NCI-H82 treated with DMSO at 0.1 percent for 48 hours (cell line): ENCODE data around the gene ABI2.
A peak's percentile ranks its signal among the peaks of the same experiment; 100 is the strongest.
"Not testable (repeated sequence)": the region's sequence is repeated elsewhere in the genome, so short reads cannot be mapped to it uniquely, and the experiment has no call there.

ENCODE experiments used
- DNase-seq: peaks from one replicate; lab custom pipeline; 2025; ENCODE audit not compliant: unreplicated experiment; lab: John Stamatoyannopoulos, UW

ABI2 gene

GRCh38 chr2:203354966-203355365, 26.8 kb downstream of the ABI2 start:
- no peak for DNase-seq

- no peak for DNase-seq
These were observed 31.3 kb downstream of the ABI2 start for GRCh38 chr2:203359450-203359849.

- no peak for DNase-seq
These were observed 32.7 kb downstream of the ABI2 start for GRCh38 chr2:203360833-203361430.

- DNase-seq: no peak
These were observed 33.3 kb downstream of the ABI2 start for GRCh38 chr2:203361495-203361894.

GRCh38 chr2:203361922-203362321, 33.7 kb downstream of the ABI2 start:
- no peak for DNase-seq

GRCh38 chr2:203366639-203367466, 38.7 kb downstream of the ABI2 start:
- DNase-seq: no peak

GRCh38 chr2:203372706-203373105, 44.5 kb downstream of the ABI2 start:
- DNase-seq: not testable (repeated sequence)

- DNase-seq: no peak
These were observed 48.0 kb downstream of the ABI2 start for GRCh38 chr2:203376173-203376572.

GRCh38 chr2:203379156-203379555, 51.0 kb downstream of the ABI2 start:
- no peak for DNase-seq

DNA sequence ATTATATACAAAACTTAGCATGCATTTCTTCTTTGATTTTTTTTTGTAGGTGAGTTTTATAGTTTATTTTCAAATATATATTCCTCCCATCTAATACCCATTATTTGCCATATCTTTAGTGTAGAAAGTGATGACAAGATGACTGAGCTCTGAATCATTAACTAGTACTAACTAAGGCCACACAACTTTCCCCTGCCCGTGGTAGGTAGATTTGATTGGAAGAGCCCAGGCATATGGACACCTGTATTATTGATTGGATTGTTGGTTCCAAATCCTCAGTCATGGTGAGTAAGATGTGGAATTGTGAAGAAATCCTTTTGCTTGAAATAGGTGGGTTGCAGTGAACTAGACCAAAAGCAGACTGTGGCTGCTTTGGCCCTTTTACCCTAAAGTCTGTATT, 54.8 kb downstream of the ABI2 start:
- no peak for DNase-seq

DNA sequence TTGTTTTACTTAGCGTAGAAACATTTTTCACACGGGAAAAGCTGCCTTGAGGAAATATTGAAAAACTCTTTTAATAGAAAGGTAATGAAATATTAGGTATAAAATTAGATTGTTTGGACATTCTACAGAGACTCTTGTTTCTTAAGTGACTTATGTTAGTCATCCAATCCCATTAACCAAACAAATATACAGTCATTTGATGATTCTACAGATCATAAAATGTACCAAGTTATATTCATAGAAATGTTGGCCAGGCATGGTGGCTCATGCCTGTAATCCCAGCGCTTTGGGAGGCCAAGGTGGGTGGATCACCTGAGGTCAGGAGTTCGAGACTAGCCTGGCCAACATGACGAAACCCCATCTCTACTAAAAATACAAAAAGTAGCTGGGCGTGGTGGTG, 60.0 kb downstream of the ABI2 start:
- not testable (repeated sequence) for DNase-seq

GRCh38 chr2:203394519-203395227, 66.5 kb downstream of the ABI2 start:
- no peak for DNase-seq

DNA sequence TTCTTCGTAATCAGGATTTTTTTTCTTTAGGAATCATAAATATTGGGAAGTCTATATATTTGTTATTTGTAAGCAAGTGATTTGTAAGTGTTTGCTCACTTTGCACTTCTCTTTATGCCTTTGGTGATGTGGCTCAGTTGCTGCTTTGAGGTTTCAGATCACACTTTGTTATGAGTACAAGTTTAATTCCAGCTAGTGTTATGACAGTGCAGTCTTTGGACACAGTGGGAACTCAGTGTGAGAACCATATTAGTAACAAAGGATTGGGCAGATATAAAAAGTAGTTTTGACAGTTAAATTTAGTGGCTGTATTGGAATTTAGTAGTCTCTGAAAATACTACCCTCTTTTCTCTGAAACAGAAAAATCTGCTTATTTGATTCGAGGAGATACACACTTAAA, 67.7 kb downstream of the ABI2 start:
- DNase-seq: no peak

GRCh38 chr2:203396667-203397066, 68.5 kb downstream of the ABI2 start:
- DNase-seq: peak; percentile 26

DNA sequence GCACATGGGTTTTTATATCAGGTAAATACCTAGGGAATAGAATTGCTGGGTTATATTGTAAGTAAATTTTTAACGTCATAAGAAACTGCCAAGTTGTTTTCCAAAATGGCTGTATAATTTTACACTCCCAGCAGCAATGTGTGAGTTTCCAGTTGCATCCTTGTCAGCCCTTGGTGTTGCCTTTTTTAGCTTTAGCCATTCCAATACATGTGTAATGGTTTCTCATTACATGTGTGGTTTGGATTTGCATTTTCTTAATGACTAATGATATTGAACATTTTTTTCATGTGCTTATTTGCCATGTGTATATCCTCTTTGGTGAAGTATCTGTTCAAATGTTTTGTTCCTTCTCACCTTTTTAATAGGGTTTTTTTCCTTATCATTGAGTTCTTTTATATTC, 70.8 kb downstream of the ABI2 start:
- no peak for DNase-seq

- DNase-seq: no peak
These were observed 72.8 kb downstream of the ABI2 start for GRCh38 chr2:203400805-203401585.

GRCh38 chr2:203404996-203405395, 76.8 kb downstream of the ABI2 start:
- no peak for DNase-seq

DNA sequence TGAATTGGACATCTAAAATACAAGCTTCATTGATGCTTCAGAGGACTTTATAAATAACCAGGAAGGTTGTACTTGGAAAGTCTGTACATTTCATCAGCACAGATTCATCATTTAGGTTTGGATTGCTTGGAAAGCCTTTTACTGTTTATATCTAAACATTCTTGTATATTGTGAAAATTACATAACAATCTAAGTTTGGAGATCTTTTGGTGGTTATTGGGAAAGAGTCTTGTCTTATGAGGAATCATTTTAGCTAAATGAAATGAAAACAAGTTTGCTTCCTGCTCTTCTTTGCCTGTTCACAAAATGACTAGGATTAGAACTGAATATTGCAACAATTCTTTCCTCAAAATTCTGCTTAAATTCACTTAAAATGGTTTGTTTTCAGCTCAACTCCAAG, 79.3 kb downstream of the ABI2 start:
- no peak for DNase-seq

DNA sequence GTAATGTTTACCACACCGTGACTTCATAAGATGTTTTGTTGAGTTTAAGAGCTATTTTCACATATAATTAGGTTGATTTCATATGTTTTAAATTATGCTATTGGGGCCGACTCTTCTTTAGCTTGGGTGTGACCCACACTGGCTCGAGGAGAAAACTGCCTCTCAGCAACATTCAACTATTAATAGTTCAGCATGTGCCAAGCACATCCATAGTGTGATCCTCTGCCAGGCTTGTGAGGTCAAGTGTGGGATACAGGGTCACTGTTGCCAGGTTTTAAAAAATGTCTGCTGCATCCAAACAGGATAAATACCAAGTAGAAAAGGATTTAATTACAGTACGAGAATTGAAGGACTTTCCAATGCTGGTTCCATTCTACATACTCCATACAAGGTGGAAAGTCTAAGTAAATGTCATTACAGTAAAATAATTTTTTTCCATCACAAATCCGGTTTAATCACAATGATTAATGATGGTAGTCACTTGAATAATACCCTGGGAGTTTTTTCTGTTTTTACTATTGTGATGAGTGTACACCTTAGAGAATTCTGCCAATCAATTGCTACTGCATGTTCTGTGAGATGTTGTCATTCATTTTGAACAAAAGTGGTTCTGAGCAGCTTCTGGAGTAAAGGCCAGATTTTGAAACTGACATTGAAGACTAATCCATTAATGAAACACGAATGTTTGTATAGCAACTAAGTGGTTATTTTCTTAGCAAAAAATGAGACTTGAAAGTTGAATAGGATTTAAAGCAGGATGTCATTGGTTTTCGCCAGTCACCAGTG, 84.5 kb downstream of the ABI2 start:
- DNase-seq: no peak

- no peak for DNase-seq
These were observed 85.6 kb downstream of the ABI2 start for GRCh38 chr2:203413796-203414195.

DNA sequence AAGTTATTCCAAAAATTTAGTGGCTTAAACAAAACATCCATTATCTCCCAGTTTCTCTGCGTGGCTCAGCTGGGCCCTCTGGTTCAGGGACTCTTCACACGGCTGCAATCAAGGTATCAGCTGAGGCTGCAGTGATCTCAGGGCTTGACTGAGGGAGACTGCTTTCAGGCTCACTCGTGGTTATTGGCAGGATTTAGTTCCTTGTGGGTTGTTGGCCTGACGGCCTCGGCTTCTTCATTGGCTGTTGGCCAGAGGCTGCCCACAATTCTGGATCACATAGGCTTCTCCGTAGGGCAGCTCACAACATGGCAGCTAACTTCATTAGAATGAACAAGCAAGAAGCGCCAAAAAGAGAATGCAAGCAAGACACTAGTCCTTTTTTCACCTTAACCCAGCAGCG, 90.1 kb downstream of the ABI2 start:
- DNase-seq: no peak
